Measurements from ENCODE around the gene AIM2.
A peak's percentile ranks its signal among the peaks of the same experiment; 100 is the strongest.
"Not testable (repeated sequence)": the region's sequence is repeated elsewhere in the genome, so short reads cannot be mapped to it uniquely, and the experiment has no call there.

The AIM2 gene, protein sequence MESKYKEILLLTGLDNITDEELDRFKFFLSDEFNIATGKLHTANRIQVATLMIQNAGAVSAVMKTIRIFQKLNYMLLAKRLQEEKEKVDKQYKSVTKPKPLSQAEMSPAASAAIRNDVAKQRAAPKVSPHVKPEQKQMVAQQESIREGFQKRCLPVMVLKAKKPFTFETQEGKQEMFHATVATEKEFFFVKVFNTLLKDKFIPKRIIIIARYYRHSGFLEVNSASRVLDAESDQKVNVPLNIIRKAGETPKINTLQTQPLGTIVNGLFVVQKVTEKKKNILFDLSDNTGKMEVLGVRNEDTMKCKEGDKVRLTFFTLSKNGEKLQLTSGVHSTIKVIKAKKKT

GRCh38 chr1:159076438-159077119 lies at the start of gene AIM2:
AIM2 (minus strand) TSS chr1:159076766; CDS start chr1:159073499, 3,267 bp downstream.
- DNase-seq (ENCODE audit: low read depth), result no peak
- H3K4me3 ChIP-seq (ENCODE audit: low read depth, low read length), result no peak within 1 kb of the TSS

DNA sequence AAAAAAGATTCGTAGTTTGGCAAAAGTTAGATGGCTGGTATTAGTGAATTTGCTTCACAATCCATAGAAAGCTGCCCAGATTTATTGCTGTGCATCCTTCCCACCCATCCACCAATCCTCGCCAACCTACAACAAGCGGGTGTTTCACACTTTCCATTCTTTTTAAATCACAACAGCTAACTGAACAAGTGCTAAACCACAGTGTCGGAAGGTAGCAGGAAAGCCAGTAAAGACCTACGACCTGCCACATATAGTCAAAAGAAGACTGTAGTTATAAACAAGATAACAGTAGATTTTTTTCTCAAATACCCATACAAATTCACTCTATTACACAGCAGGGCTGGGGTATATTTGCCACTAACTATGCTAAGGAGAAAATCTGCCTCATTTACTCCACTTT lies 47.0 kb upstream of the AIM2 start:
- no peak overlapping the region for H3K4me3 ChIP-seq (ENCODE audit: low read depth, low read length)
- DNase-seq (ENCODE audit: low read depth), result no peak

DNA sequence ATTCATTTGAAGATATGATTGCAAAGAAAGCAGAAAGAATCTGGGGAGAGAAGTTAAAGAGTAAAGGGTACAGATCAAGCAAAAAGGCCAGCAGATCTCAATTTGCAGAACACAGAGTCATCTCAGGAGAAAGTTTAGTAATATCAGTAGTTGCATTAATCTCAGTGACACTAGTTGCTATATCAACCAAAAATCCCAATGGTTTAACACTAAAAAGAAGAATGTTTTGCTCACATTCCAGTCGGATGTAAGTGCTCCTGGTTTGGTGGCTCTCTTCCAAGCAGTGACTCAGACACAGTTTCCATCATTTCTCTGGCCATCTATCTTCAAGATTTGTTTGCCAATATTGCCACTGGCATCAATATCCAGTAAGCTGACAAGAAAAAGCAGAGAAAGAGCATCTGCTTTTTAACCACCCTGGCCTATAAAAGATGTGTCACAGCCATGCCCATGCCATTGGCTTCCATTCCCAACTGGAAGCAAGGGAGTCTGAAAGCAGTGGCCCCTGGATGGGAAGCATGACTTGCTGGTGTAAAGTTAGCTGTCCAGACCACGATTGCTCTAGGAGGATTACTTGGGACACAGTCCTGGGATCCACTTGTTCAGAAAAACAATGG lies 45.5 kb upstream of the AIM2 start:
- no peak overlapping the region for H3K4me3 ChIP-seq (ENCODE audit: low read depth, low read length)
- DNase-seq (ENCODE audit: low read depth), result peak; percentile 49

- no peak overlapping the region for H3K4me3 ChIP-seq (ENCODE audit: low read depth, low read length)
- DNase-seq (ENCODE audit: low read depth), result no peak
Measured at GRCh38 chr1:159121526-159121925, 45.0 kb upstream of the AIM2 start.

DNA sequence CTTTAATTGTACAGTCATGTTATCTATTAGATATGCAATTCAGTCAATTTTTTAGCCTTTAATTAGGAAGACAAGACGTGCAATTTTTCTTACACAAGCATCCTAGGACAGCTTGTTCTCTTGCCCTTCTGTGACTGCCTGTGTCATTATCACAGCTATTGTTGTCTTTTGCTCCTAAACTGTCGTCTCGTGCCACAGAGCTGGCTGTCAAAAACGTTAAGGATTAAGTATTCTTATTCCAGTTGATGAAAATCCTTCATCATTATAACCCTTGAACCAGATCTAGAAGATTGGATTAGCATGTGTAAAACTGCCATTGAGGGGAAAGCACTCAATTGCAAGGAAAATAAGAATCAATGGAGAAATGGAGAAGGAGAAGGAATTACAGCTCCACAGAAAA lies 43.8 kb upstream of the AIM2 start:
- no peak for DNase-seq (ENCODE audit: low read depth)
- H3K4me3 ChIP-seq (ENCODE audit: low read depth, low read length), result no peak overlapping the region

GRCh38 chr1:159113596-159114433 lies 37.2 kb upstream of the AIM2 start:
- H3K4me3 ChIP-seq (ENCODE audit: low read depth, low read length), result no peak overlapping the region
- DNase-seq (ENCODE audit: low read depth), result no peak

DNA sequence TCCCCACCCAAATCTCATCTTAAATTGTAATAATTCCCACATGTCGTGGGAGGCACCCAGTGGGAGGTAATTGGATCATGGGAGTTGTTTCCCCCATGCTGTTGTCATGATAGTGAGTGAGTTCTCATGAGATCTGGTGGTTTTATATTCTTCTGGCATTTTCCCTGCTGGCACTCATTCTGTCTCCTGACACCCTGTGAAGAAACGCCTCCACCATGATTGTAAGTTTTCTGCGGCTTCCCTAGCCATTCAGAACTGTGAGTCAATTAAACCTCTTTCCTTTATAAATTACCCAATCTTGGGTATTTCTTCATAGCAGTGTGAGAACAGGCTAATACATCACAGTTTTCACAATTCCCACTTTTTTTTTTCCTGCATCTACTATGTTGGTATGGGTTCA lies 26.5 kb upstream of the AIM2 start:
- not testable (repeated sequence) for H3K4me3 ChIP-seq (ENCODE audit: low read depth, low read length); DNase-seq (ENCODE audit: low read depth)

GRCh38 chr1:159100589-159100988 lies 24.0 kb upstream of the AIM2 start:
- H3K4me3 ChIP-seq (ENCODE audit: low read depth, low read length), result no peak overlapping the region
- no peak for DNase-seq (ENCODE audit: low read depth)

DNA sequence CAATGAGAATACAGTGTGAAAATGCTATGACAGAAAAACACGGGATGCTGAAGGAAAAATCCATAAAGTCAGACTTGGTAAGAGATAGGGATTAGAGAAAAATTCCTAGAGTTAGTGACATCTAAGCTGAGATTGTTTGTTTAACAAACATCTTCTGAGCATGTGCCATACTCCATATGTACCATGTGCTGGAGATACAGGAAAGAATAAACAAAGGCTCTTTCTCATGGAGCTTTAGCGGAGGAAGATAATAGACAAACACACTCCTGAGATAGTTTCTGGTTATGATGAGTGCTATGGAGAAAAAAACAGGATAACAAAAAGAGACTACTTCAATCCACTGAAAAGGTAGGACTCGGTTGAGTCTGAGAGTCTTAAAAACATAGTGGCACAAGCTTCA lies 22.0 kb upstream of the AIM2 start:
- no peak overlapping the region for H3K4me3 ChIP-seq (ENCODE audit: low read depth, low read length)
- no peak for DNase-seq (ENCODE audit: low read depth)

GRCh38 chr1:159092036-159092760 lies 15.6 kb upstream of the AIM2 start:
- peak; percentile 36 for DNase-seq (ENCODE audit: low read depth)
- no peak overlapping the region for H3K4me3 ChIP-seq (ENCODE audit: low read depth, low read length)

GRCh38 chr1:159091607-159092031 lies 15.1 kb upstream of the AIM2 start:
- no peak overlapping the region for H3K4me3 ChIP-seq (ENCODE audit: low read depth, low read length)
- peak; percentile 26 for DNase-seq (ENCODE audit: low read depth)

GRCh38 chr1:159091180-159091560 lies 14.6 kb upstream of the AIM2 start:
- no peak overlapping the region for H3K4me3 ChIP-seq (ENCODE audit: low read depth, low read length)
- DNase-seq (ENCODE audit: low read depth), result no peak

DNA sequence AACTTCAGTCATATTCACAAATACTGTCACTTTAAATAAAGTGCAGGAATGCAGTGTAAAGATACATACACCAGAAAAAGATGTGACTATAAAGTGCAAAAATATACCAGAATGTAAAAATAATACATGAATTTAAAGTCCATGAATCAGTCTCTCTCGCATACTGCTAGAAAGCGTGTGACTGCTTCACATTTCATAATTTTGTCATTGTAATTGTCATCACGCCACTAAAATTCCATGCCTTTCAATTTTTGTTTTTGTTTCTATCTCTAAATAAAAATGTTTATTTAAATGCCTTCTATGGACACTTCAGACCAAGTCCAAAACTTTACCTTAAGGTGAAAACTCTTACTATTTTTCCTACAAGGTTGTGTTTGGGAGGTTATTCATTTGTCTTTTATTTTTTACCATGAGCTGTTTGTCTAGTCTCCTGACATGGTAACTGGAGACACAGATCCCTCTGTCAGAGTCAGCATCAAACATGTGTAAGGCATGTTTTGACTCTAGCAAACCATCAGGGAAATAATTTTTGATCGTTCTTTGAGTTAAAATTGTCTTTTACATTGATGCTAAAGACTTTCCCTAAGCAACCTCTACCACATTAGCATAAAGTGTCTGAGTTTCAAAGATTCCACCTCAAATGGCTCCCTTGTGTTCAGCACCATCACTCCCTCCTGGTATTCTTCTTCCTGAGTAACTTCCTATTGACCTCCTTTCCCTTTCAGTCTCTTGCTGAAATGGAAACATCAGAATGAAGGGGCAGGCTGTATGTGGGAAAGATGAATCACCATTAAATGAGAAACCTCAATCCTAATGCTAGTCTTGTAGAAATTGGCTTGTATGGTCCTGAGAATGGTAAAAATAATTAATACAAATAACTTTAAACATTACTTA lies 14.0 kb upstream of the AIM2 start:
- no peak overlapping the region for H3K4me3 ChIP-seq (ENCODE audit: low read depth, low read length)
- peak; percentile 26 for DNase-seq (ENCODE audit: low read depth)

GRCh38 chr1:159089184-159089791 lies 12.7 kb upstream of the AIM2 start:
- DNase-seq (ENCODE audit: low read depth), result no peak
- no peak overlapping the region for H3K4me3 ChIP-seq (ENCODE audit: low read depth, low read length)

DNA sequence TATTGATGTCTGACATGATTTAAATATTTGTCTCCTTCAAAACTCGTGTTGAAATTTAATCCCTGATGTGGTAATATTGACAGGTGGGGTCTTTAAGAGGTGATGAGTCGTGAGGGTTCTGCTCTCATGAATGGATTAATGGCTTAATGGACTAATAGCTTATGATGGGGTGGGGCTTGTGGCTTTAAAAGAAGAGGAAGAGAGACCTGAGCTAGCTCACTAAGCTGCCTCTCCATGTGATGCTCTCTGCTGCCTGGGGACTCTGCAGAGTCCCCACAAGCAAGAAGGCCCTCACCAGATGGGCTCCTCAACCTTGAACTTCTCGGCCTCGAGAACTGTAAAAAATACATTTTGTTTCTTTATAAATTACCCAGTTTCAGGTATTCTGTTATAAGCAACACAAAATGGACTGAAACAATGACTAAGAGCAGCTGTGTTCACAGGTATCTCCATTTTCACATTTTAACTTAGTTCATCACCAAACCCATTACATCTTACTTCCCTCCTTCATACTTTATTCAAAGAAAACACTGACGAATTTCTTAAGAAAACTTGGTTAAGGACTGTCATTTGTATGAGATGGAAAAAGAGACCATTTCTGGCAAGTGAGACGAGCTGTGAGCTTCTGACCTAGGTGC lies 12.1 kb upstream of the AIM2 start:
- no peak overlapping the region for H3K4me3 ChIP-seq (ENCODE audit: low read depth, low read length)
- DNase-seq (ENCODE audit: low read depth), result no peak

DNA sequence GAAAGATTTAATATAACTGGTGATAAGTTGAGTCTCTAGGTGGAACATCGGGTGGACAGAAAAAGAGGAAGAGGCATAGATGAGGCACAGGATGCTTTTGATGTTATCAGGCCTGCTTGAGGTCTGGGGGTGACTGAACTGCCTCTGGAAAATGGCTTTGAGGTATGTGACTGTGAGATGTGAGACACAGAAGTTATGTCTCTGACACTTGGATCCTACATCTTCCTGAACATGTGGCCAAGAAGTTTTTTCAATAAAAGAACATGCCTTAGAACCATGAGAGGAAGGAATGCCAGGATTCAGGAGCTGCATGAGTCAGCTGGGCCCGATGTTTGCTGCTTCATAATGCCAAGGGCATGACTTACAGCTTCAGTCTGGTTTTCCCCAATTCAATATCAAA lies 11.5 kb upstream of the AIM2 start:
- peak; percentile 64 for DNase-seq (ENCODE audit: low read depth)

GRCh38 chr1:159084867-159085266 lies 8.3 kb upstream of the AIM2 start:
- H3K4me3 ChIP-seq (ENCODE audit: low read depth, low read length), result no peak overlapping the region
- no peak for DNase-seq (ENCODE audit: low read depth)

More for the DNA sequence above, 11.5 kb upstream of the AIM2 start:
- no peak overlapping the region for H3K4me3 ChIP-seq (ENCODE audit: low read depth, low read length)

Data from skeletal muscle cell (primary cell).